Panc1 (cell line): Measurements from ENCODE around the gene INPP5B. TPM values are rescaled to one million over a fixed set of nuclear protein-coding genes. Genes with fewer than 3 reads are reported as not detected.
"Not testable (repeated sequence)": the region's sequence is repeated elsewhere in the genome, so short reads cannot be mapped to it uniquely, and the experiment has no call there.

Experiments
- ATAC-seq: fragments of 200-7000 bp; cut with Tn5 transposase; 2 replicates; pipeline ENCODE4 v1.9.1; 2020; ENCODE audit warnings: mild to moderate bottlenecking, moderate library complexity
- BruUV-seq: library from RNA; stranded (reverse); fragments of 400-500 nt; replicated peaks from 2 replicates; lab custom pipeline; 2021; lab: Mats Ljungman, UMichigan
- CTCF ChIA-PET: fragments of 300-600 bp; sonication (Branson Sonifier 250); formaldehyde crosslinking; loops from one replicate; lab custom pipeline; 2022; ENCODE audit warnings: antibody characterized with exemption; lab: Charles Lee
- POLR2A ChIA-PET: fragments of 300-600 bp; sonication (Branson Sonifier 250); formaldehyde crosslinking; loops from one replicate; lab custom pipeline; 2022; ENCODE audit warnings: antibody characterized with exemption; lab: Charles Lee
- DNase-seq: peaks from one replicate; pipeline ENCODE4 v3.0.0-alpha.2; 2010; ENCODE audit warnings: low read depth, low spot score
- H3K27ac ChIP-seq: 2 replicates; pipeline ENCODE4 v1.5.1; 2011; ENCODE audit warnings: mild to moderate bottlenecking, low read length, inconsistent platforms
- H3K27me3 ChIP-seq: fragments of 200-500 bp; sonication (Bioruptor generic); 2 replicates; pipeline ENCODE4 v1.6.0; 2014; ENCODE audit warnings: low read length, inconsistent platforms; ENCODE audit not compliant: control insufficient read depth, insufficient read depth
- H3K36me3 ChIP-seq: fragments of 200-500 bp; sonication (Bioruptor generic); 2 replicates; pipeline ENCODE4 v1.5.1; 2014; ENCODE audit warnings: inconsistent platforms, mild to moderate bottlenecking, low read length, moderate library complexity; ENCODE audit not compliant: control insufficient read depth, insufficient read depth
- H3K4me1 ChIP-seq: 2 replicates; pipeline ENCODE4 v1.5.1; 2011; ENCODE audit warnings: inconsistent platforms, mild to moderate bottlenecking, low read length, moderate library complexity; ENCODE audit not compliant: control insufficient read depth, insufficient read depth
- H3K4me3 ChIP-seq, 2 experiments: 2 replicates each; pipeline ENCODE4 v1.5.1; 2011 to 2012; ENCODE audit warnings: low read depth in 2 of 2, low read length in 2 of 2, mild to moderate bottlenecking in 2 of 2, inconsistent platforms in 1 of 2, moderate library complexity in 1 of 2
- H3K9me3 ChIP-seq: fragments of 200-500 bp; sonication (Bioruptor generic); 2 replicates; pipeline ENCODE4 v1.5.1; 2014; ENCODE audit warnings: low read depth, mild to moderate bottlenecking, inconsistent platforms, low read length, moderate library complexity; ENCODE audit not compliant: control insufficient read depth, insufficient read depth
- CTCF ChIP-seq: fragments of 450-650 bp; IDR thresholded peaks from 2 replicates; pipeline ENCODE4 v1.5.1; 2017; ENCODE audit warnings: mild to moderate bottlenecking
- POLR2AphosphoS5 ChIP-seq: IDR thresholded peaks from 2 replicates; pipeline ENCODE4 v1.6.1; 2012; ENCODE audit warnings: mild to moderate bottlenecking, low read depth, low read length, moderate library complexity
- REST ChIP-seq, 2 experiments: IDR thresholded peaks; 2 replicates each; pipeline ENCODE4 v1.6.1; 2011 to 2012; ENCODE audit warnings: low read depth in 2 of 2, control low read depth in 1 of 2, low read length in 1 of 2, mild to moderate bottlenecking in 1 of 2, moderate library complexity in 1 of 2; ENCODE audit not compliant: insufficient read depth in 1 of 2
- SIN3A ChIP-seq: IDR thresholded peaks from 2 replicates; pipeline ENCODE4 v1.6.1; 2012; ENCODE audit warnings: low read depth, mild to moderate bottlenecking, low read length, moderate library complexity, borderline replicate concordance; ENCODE audit not compliant: insufficient read depth
- TCF7L2 ChIP-seq: IDR thresholded peaks from 2 replicates; pipeline ENCODE4 v1.6.1; 2011; ENCODE audit warnings: mild to moderate bottlenecking, low read depth, low read length, inconsistent platforms
- in situ Hi-C: cut with HindIII; loops from 2 replicates; pipeline ENCODE4 v1.10.0; 2016; ENCODE audit warnings: low sequenced_read_pairs, low pct_unique_long_range_greater_than_20kb
- intact Hi-C: fragments of 100-400 bp; cut with micrococcal nuclease; formaldehyde crosslinking; loops from one replicate; pipeline ENCODE4 v1.10.0; 2022; ENCODE audit not compliant: unreplicated experiment
- total RNA-seq: library from RNA; stranded (reverse); gene quantifications from one replicate; pipeline ENCODE4 v1.2.1, GENCODE V29; 2021; ENCODE audit not compliant: unreplicated experiment

INPP5B gene
- total RNA-seq, 1 experiment from 2014 or later, result 17.7 TPM

- BruUV-seq, H3K4me1 ChIP-seq, in situ Hi-C loops, POLR2A ChIA-PET, H3K9me3 ChIP-seq, H3K27ac ChIP-seq, H3K4me3 ChIP-seq, H3K27me3 ChIP-seq, DNase-seq: not testable (repeated sequence)
- intact Hi-C loops, result loop anchor here (10.0 kb wide), 1 partner anchor 80 kb away; no protein-coding TSS in a partner anchor
- ATAC-seq, result peak; percentile 80; the same call in 1 of the 2 replicates
- CTCF ChIA-PET, result interaction anchor here (0.7 kb wide), 1 partner anchor 44 kb away, joined by 8 read pairs; no protein-coding TSS in a partner anchor
- peak; percentile 77 for TF ChIP-seq CTCF
- peaks cover 24% of the 10 kb centered on the region for H3K36me3 ChIP-seq
Measured at GRCh38 chr1:37975083-37975482, 28.2 kb upstream of the INPP5B start.

- ChIA-PET POLR2A (no interaction called here), CTCF (no interaction called here)
- no TSS peak for BruUV-seq
- ATAC-seq (no peak), DNase-seq (no peak)
- Histone ChIP-seq H3K36me3 (peaks cover 24% of the 10 kb centered on the region), H3K9me3 (no peaks in the 10 kb centered on the region), H3K27ac (no peak overlapping the region), H3K4me3 (no peak overlapping the region), H3K4me1 (no peaks in the 10 kb centered on the region), H3K27me3 (no peaks in the 10 kb centered on the region)
- in situ Hi-C loops (no loop called here), intact Hi-C loops (loop anchor here (10.0 kb wide), 1 partner anchor 80 kb away; no protein-coding TSS in a partner anchor)
- no peak for TF ChIP-seq TCF7L2
- TF ChIP-seq REST (IDR thresholded peaks at IDR 0.05; ENCODE audit: insufficient read depth in 1 of 2, low read depth in 2 of 2, low read length in 1 of 2), result no peak
- TF ChIP-seq SIN3A, result no peak
- no peak for TF ChIP-seq CTCF
- no peak for TF ChIP-seq POLR2AphosphoS5
Measured at GRCh38 chr1:37974567-37974966, 27.7 kb upstream of the INPP5B start.

GRCh38 chr1:37973684-37974083 is 26.8 kb upstream of the INPP5B start:
- in situ Hi-C loops, DNase-seq, H3K27me3 ChIP-seq, H3K4me3 ChIP-seq, H3K9me3 ChIP-seq, BruUV-seq, CTCF ChIA-PET, H3K4me1 ChIP-seq, POLR2A ChIA-PET, ATAC-seq, H3K27ac ChIP-seq: not testable (repeated sequence)
- intact Hi-C loops, result loop anchor here (10.0 kb wide), 1 partner anchor 79 kb away; no protein-coding TSS in a partner anchor
- H3K36me3 ChIP-seq, result peaks cover 22% of the 10 kb centered on the region
